HEK293 (cell line): ENCODE results near the gene MALSU1.

Experiments used
- CTCF ChIA-PET: fragments of 350-600 bp; formaldehyde crosslinking; extraction: SDS; loops from one replicate; lab custom pipeline; 2021; ENCODE audit warnings: antibody characterized with exemption; lab: Yijun Ruan, JAX
- POLR2A ChIA-PET: fragments of 300-600 bp; formaldehyde crosslinking; extraction: SDS; loops from one replicate; lab custom pipeline; 2020; ENCODE audit warnings: antibody characterized with exemption, inconsistent platforms; lab: Yijun Ruan, JAX
- H3K27ac ChIP-seq: fragments of 200-500 bp; sonication (Bioruptor generic); 2 replicates; pipeline ENCODE4 v1.5.1; 2014; ENCODE audit warnings: low read depth, low read length, control low read depth, inconsistent platforms; ENCODE audit errors: extremely low read depth
- H3K36me3 ChIP-seq, 2 experiments: fragments of 200-500 bp in 1 of 2; sonication (Bioruptor generic) in 1 of 2; 1 replicate in 1 of 2; 2 replicates in 1 of 2; pipeline ENCODE4 v1.5.1; 2014 to 2017; ENCODE audit warnings: inconsistent platforms in 2 of 2, low read length in 2 of 2; ENCODE audit not compliant: control insufficient read depth in 2 of 2, insufficient read depth in 1 of 2
- H3K4me1 ChIP-seq: fragments of 200-500 bp; sonication (Bioruptor generic); 2 replicates; pipeline ENCODE4 v1.5.1; 2014; ENCODE audit warnings: mild to moderate bottlenecking, low read length, inconsistent platforms; ENCODE audit not compliant: control insufficient read depth, insufficient read depth
- H3K4me3 ChIP-seq: 2 replicates; pipeline ENCODE4 v1.5.1; 2011; ENCODE audit warnings: low read depth, mild to moderate bottlenecking, control low read depth, low read length, moderate library complexity
- H3K9me3 ChIP-seq: fragments of 200-500 bp; sonication (Bioruptor generic); 2 replicates; pipeline ENCODE4 v1.5.1; 2014; ENCODE audit warnings: low read depth, low read length, inconsistent platforms; ENCODE audit not compliant: control insufficient read depth, insufficient read depth
- FEZF1 ChIP-seq: fragments of 450-650 bp; formaldehyde crosslinking; IDR thresholded peaks from 2 replicates; pipeline ENCODE4 v1.5.1; 2016; ENCODE audit warnings: missing biosample characterization, missing genetic modification characterization
- GFI1B ChIP-seq: fragments of 450-650 bp; formaldehyde crosslinking; IDR thresholded peaks from 2 replicates; pipeline ENCODE4 v1.5.1; 2016; ENCODE audit warnings: missing biosample characterization, missing genetic modification characterization
- KLF1 ChIP-seq: fragments of 450-650 bp; formaldehyde crosslinking; IDR thresholded peaks from 2 replicates; pipeline ENCODE4 v1.5.1; 2016; ENCODE audit warnings: missing biosample characterization, missing genetic modification characterization
- MZF1 ChIP-seq: fragments of 450-650 bp; formaldehyde crosslinking; IDR thresholded peaks from 2 replicates; pipeline ENCODE4 v1.5.1; 2017; ENCODE audit warnings: missing biosample characterization, missing genetic modification characterization, borderline replicate concordance
- OSR2 ChIP-seq: fragments of 450-650 bp; formaldehyde crosslinking; IDR thresholded peaks from 2 replicates; pipeline ENCODE4 v1.5.1; 2016; ENCODE audit warnings: missing biosample characterization, missing genetic modification characterization
- PATZ1 ChIP-seq: fragments of 450-650 bp; formaldehyde crosslinking; IDR thresholded peaks from 2 replicates; pipeline ENCODE4 v1.5.1; 2016; ENCODE audit warnings: missing biosample characterization, missing genetic modification characterization
- PRDM6 ChIP-seq: fragments of 450-650 bp; formaldehyde crosslinking; IDR thresholded peaks from 2 replicates; pipeline ENCODE4 v1.5.1; 2017; ENCODE audit warnings: missing biosample characterization, missing genetic modification characterization
- SP3 ChIP-seq: fragments of 450-650 bp; formaldehyde crosslinking; IDR thresholded peaks from 2 replicates; pipeline ENCODE4 v1.5.1; 2016; ENCODE audit warnings: missing biosample characterization, missing genetic modification characterization
- TSHZ1 ChIP-seq: fragments of 450-650 bp; formaldehyde crosslinking; IDR thresholded peaks from 2 replicates; pipeline ENCODE4 v1.5.1; 2016; ENCODE audit warnings: missing biosample characterization, missing genetic modification characterization, borderline replicate concordance
- ZBTB21 ChIP-seq: fragments of 450-650 bp; formaldehyde crosslinking; IDR thresholded peaks from 2 replicates; pipeline ENCODE4 v1.5.1; 2017; ENCODE audit warnings: missing biosample characterization, missing genetic modification characterization
- ZNF658 ChIP-seq: fragments of 450-650 bp; formaldehyde crosslinking; IDR thresholded peaks from 2 replicates; pipeline ENCODE4; 2016; ENCODE audit warnings: missing biosample characterization, missing genetic modification characterization
- ZNF843 ChIP-seq: fragments of 450-650 bp; formaldehyde crosslinking; IDR thresholded peaks from 2 replicates; pipeline ENCODE4 v1.5.1; 2016; ENCODE audit warnings: missing biosample characterization, missing genetic modification characterization
- ZSCAN23 ChIP-seq: fragments of 450-650 bp; formaldehyde crosslinking; IDR thresholded peaks from 2 replicates; pipeline ENCODE4 v1.5.1; 2016; ENCODE audit warnings: missing biosample characterization, missing genetic modification characterization
- TF ChIP-seq, protein P1 (sequence below): fragments of 450-650 bp; formaldehyde crosslinking; IDR thresholded peaks from 2 replicates; pipeline ENCODE4 v1.5.1; 2016; ENCODE audit warnings: missing biosample characterization, missing genetic modification characterization
- TF ChIP-seq, protein P2 (sequence below): fragments of 450-650 bp; formaldehyde crosslinking; IDR thresholded peaks from 2 replicates; pipeline ENCODE4 v1.5.1; 2016; ENCODE audit warnings: missing biosample characterization, missing genetic modification characterization

Gene MALSU1

GRCh38 chr7:23332910-23333612 is 33.9 kb downstream of the MALSU1 start:
- ChIA-PET CTCF (interaction anchor here (0.7 to 1.6 kb wide), 2 partner anchors 10 to 14 kb away, joined by 3 to 4 read pairs; no protein-coding TSS in a partner anchor), POLR2A (no interaction called here)
- TF ChIP-seq TSHZ1 (no peak), GFI1B (tag by site-specific recombination) (peak; percentile 50; the same call in 1 of the 2 replicates), ZNF658 (tag by site-specific recombination) (no peak), ZSCAN23 (no peak), ZBTB21 (tag by site-specific recombination) (no peak), MZF1 (no peak), ZNF843 (tag by site-specific recombination) (0 out of 2 replicates have a peak, but pooled peaks have one; percentile 40), PRDM6 (tag by site-specific recombination) (peak; percentile 81), FEZF1 (peak; percentile 55; the same call in 1 of the 2 replicates)
- TF ChIP-seq, protein P1, sequence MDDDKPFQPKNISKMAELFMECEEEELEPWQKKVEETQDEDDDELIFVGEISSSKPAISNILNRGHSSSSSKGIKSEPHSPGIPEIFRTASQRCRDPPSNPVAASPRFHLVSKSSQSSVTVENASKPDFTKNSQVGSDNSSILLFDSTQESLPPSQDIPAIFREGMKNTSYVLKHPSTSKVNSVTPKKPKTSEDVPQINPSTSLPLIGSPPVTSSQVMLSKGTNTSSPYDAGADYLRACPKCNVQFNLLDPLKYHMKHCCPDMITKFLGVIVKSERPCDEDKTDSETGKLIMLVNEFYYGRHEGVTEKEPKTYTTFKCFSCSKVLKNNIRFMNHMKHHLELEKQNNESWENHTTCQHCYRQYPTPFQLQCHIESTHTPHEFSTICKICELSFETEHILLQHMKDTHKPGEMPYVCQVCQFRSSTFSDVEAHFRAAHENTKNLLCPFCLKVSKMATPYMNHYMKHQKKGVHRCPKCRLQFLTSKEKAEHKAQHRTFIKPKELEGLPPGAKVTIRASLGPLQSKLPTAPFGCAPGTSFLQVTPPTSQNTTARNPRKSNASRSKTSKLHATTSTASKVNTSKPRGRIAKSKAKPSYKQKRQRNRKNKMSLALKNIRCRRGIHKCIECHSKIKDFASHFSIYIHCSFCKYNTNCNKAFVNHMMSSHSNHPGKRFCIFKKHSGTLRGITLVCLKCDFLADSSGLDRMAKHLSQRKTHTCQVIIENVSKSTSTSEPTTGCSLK (tag by site-specific recombination), result no peak
- TF ChIP-seq, protein P2, sequence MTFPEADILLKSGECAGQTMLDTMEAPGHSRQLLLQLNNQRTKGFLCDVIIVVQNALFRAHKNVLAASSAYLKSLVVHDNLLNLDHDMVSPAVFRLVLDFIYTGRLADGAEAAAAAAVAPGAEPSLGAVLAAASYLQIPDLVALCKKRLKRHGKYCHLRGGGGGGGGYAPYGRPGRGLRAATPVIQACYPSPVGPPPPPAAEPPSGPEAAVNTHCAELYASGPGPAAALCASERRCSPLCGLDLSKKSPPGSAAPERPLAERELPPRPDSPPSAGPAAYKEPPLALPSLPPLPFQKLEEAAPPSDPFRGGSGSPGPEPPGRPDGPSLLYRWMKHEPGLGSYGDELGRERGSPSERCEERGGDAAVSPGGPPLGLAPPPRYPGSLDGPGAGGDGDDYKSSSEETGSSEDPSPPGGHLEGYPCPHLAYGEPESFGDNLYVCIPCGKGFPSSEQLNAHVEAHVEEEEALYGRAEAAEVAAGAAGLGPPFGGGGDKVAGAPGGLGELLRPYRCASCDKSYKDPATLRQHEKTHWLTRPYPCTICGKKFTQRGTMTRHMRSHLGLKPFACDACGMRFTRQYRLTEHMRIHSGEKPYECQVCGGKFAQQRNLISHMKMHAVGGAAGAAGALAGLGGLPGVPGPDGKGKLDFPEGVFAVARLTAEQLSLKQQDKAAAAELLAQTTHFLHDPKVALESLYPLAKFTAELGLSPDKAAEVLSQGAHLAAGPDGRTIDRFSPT (tag by site-specific recombination), result no peak
- no peaks in the 10 kb centered on the region; the same call in 1 of the 2 replicates for H3K9me3 ChIP-seq
- peak overlapping the region; percentile 64 for H3K27ac ChIP-seq
- no peak overlapping the region for H3K4me3 ChIP-seq
- H3K36me3 ChIP-seq, result peaks cover 35 to 49% of the 10 kb centered on the region in 2 experiments
- H3K4me1 ChIP-seq, result peaks cover 36% of the 10 kb centered on the region

GRCh38 chr7:23333671-23334246 is 34.6 kb downstream of the MALSU1 start:
- POLR2A ChIA-PET, result interaction anchor here (0.6 to 1.4 kb wide), 5 partner anchors 14 to 197 kb away, joined by 3 to 7 read pairs (median 3); partner anchors contain the start of gene MALSU1
- Histone ChIP-seq H3K36me3 (peaks cover 33 to 53% of the 10 kb centered on the region in 2 experiments), H3K4me1 (peaks cover 36% of the 10 kb centered on the region)
- peak; percentile 28; the same call in 1 of the 2 replicates for TF ChIP-seq OSR2 (tag by site-specific recombination)
- TF ChIP-seq KLF1 (tag by site-specific recombination), result 0 out of 2 replicates have a peak, but pooled peaks have one; percentile 19
- TF ChIP-seq, protein P1 (tag by site-specific recombination), result no peak
- no peak for TF ChIP-seq PATZ1
- no peak for TF ChIP-seq SP3
- TF ChIP-seq, all 188 proteins: peak for 2
- Histone ChIP-seq H3K27ac (peak overlapping the region; percentile 64), H3K4me3 (no peak overlapping the region), H3K9me3 (no peaks in the 10 kb centered on the region; the same call in 1 of the 2 replicates)
- CTCF ChIA-PET, result interaction anchor here (0.6 to 1.6 kb wide), 3 partner anchors 9 to 263 kb away, joined by 3 to 4 read pairs (median 3); partner anchors contain the start of gene CCDC126
